Measurements from ENCODE around the gene EGLN3. TPM values are rescaled to one million over a fixed set of nuclear protein-coding genes. Genes with fewer than 3 reads are reported as not detected.

EGLN3 gene
- total and polyA plus RNA-seq, 9 donors = 1.7 to 5.1 (median 2.4) TPM

- H3K27ac ChIP-seq = no peak overlapping the region
- H3K27me3 ChIP-seq = no peaks in the 10 kb centered on the region
- WGBS, 3 donors = 84 to 86% (median 85%) methylated on average over 2 of the region's 2 CpGs
- H3K4me3 ChIP-seq = no peak overlapping the region
- no peaks in the 10 kb centered on the region for H3K9me3 ChIP-seq
- no peak for DNase-seq
- intact Hi-C loops (cut with DNase I) = no loop called here
- no peak for TF ChIP-seq EP300 (IDR thresholded peaks at IDR 0.05)
- no peak for TF ChIP-seq CTCF (IDR thresholded peaks at IDR 0.05)
- TF ChIP-seq POLR2A (IDR thresholded peaks at IDR 0.05) = no peak
- no peaks in the 10 kb centered on the region for H3K36me3 ChIP-seq
- H3K4me1 ChIP-seq (ENCODE audit: insufficient read depth) = no peaks in the 10 kb centered on the region
Observed at GRCh38 chr14:33956640-33957039, 5.8 kb upstream of the EGLN3 start.

GRCh38 chr14:33954016-33954598 lies 3.2 kb upstream of the EGLN3 start:
- Histone ChIP-seq H3K36me3 (no peaks in the 10 kb centered on the region), H3K27ac (no peak overlapping the region), H3K9me3 (no peaks in the 10 kb centered on the region), H3K4me1 (ENCODE audit: insufficient read depth) (peaks cover 5% of the 10 kb centered on the region), H3K27me3 (no peaks in the 10 kb centered on the region), H3K4me3 (no peak overlapping the region)
- intact Hi-C loops (cut with DNase I) = no loop called here
- WGBS, 3 donors = 37 to 44% (median 42%) methylated on average over 3 of the region's 3 CpGs
- no peak for DNase-seq
- TF ChIP-seq CTCF (IDR thresholded peaks at IDR 0.05) (no peak), POLR2A (IDR thresholded peaks at IDR 0.05) (no peak), EP300 (IDR thresholded peaks at IDR 0.05) (no peak)

GRCh38 chr14:33952541-33952940 lies 1.7 kb upstream of the EGLN3 start:
- Histone ChIP-seq H3K9me3 (no peaks in the 10 kb centered on the region), H3K27me3 (no peaks in the 10 kb centered on the region), H3K36me3 (no peaks in the 10 kb centered on the region), H3K4me3 (no peak overlapping the region), H3K4me1 (ENCODE audit: insufficient read depth) (peaks cover 5% of the 10 kb centered on the region), H3K27ac (no peak overlapping the region)
- 66 to 91% (median 78%) methylated on average over 1 of the region's 1 CpG for WGBS, 3 donors
- no peak for DNase-seq
- TF ChIP-seq POLR2A (IDR thresholded peaks at IDR 0.05) = no peak
- no peak for TF ChIP-seq CTCF (IDR thresholded peaks at IDR 0.05)
- no peak for TF ChIP-seq EP300 (IDR thresholded peaks at IDR 0.05)
- intact Hi-C loops (cut with DNase I) = no loop called here

- no peak for TF ChIP-seq EP300 (IDR thresholded peaks at IDR 0.05)
- no peak for TF ChIP-seq POLR2A (IDR thresholded peaks at IDR 0.05)
- TF ChIP-seq CTCF (IDR thresholded peaks at IDR 0.05) = no peak
- DNase-seq = no peak
- no peaks in the 10 kb centered on the region for H3K27me3 ChIP-seq
- intact Hi-C loops (cut with DNase I) = no loop called here
- H3K9me3 ChIP-seq = no peaks in the 10 kb centered on the region
- no peak overlapping the region for H3K27ac ChIP-seq
- peak overlapping the region; percentile 57 for H3K4me3 ChIP-seq
- no peaks in the 10 kb centered on the region for H3K36me3 ChIP-seq
- peaks cover 5% of the 10 kb centered on the region for H3K4me1 ChIP-seq (ENCODE audit: insufficient read depth)
- WGBS, 3 donors = 8 to 13% (median 11%) methylated on average over 11 of the region's 11 CpGs
Observed at GRCh38 chr14:33951183-33951840, 438 bp upstream of the EGLN3 start.
